HepG2 (cell line): ENCODE data around the gene IL17A. TPM values are rescaled to one million over a fixed set of nuclear protein-coding genes. Genes with fewer than 3 reads are reported as not detected.

Experiments used
- ATAC-seq: fragments of 200-7000 bp; cut with Tn5 transposase; 3 replicates; pipeline ENCODE4 v1.9.1; 2020; ENCODE audit warnings: mild to moderate bottlenecking, moderate library complexity
- BruUV-seq: library from RNA; stranded (reverse); fragments of 400-500 nt; replicated peaks from 2 replicates; lab custom pipeline; 2021; lab: Mats Ljungman, UMichigan
- CTCF ChIA-PET: fragments of 300-600 bp; formaldehyde crosslinking; extraction: SDS; loops from one replicate; lab custom pipeline; 2021; ENCODE audit warnings: low total read pairs, inconsistent platforms, low intra/inter-chr PET ratio; lab: Yijun Ruan, JAX
- POLR2A ChIA-PET: fragments of 350-600 bp; sonication (Branson Sonifier 250); formaldehyde crosslinking; loops from one replicate; lab custom pipeline; 2020; ENCODE audit warnings: antibody characterized with exemption, inconsistent platforms; lab: Yijun Ruan, JAX
- DNase-seq: peaks from one replicate; pipeline ENCODE4 v3.0.0-alpha.2; 2015; ENCODE audit warnings: low spot score
- FAIRE-seq: peaks from 3 replicates; lab custom pipeline; 2011; peaks lifted over from hg19 to GRCh38; lab: Jason Lieb, UNC
- H2AFZ ChIP-seq: one replicate; pipeline ENCODE4 v1.6.1; 2011; ENCODE audit warnings: low read length, inconsistent platforms
- H3K27ac ChIP-seq: fragments of 300-600 bp; 3 replicates; pipeline ENCODE4 v1.8.0; 2011; ENCODE audit warnings: mixed run types, mild to moderate bottlenecking, mixed read lengths, low read length, inconsistent platforms; ENCODE audit not compliant: insufficient read depth; ENCODE audit errors: extremely low read length
- H3K27me3 ChIP-seq, 2 experiments: fragments of 200-600 bp in 1 of 2; 2 replicates in 1 of 2; 3 replicates in 1 of 2; pipeline versions ENCODE4 v1.6.0 to v1.8.0; 2011; ENCODE audit warnings: low read length in 2 of 2, mild to moderate bottlenecking in 2 of 2, moderate library complexity in 2 of 2, inconsistent platforms in 1 of 2; ENCODE audit not compliant: insufficient read depth in 2 of 2, control insufficient read depth in 1 of 2
- H3K36me3 ChIP-seq, 2 experiments: fragments of 200-600 bp in 1 of 2; replicated peaks in 1 of 2; 2 replicates in 1 of 2; 3 replicates in 1 of 2; pipeline versions ENCODE4 v1.5.1 to v1.8.0; 2011; ENCODE audit warnings: low read length in 2 of 2, inconsistent platforms in 1 of 2; ENCODE audit not compliant: insufficient read depth in 2 of 2, control insufficient read depth in 1 of 2
- H3K4me1 ChIP-seq: 2 replicates; pipeline ENCODE4 v1.5.1; 2012; ENCODE audit warnings: low read length, inconsistent platforms; ENCODE audit not compliant: insufficient read depth
- H3K4me2 ChIP-seq: 2 replicates; pipeline ENCODE4 v1.6.0; 2011; ENCODE audit warnings: low read depth, low read length, inconsistent platforms
- H3K4me3 ChIP-seq, 3 experiments: fragments of 200-600 bp in 1 of 3; sonication (generic), shearing (Covaris generic) in 1 of 3; replicated peaks in 1 of 3; 2 replicates each; pipeline ENCODE4 v1.5.1; 2011 to 2016; ENCODE audit warnings: low read length in 3 of 3, inconsistent platforms in 2 of 3, low read depth in 2 of 3, mild to moderate bottlenecking in 2 of 3, control low read depth in 1 of 3, mixed read lengths in 1 of 3; ENCODE audit not compliant: insufficient read depth in 1 of 3
- H3K79me2 ChIP-seq: one replicate; pipeline ENCODE4 v1.6.1; 2011; ENCODE audit warnings: low read length, inconsistent platforms; ENCODE audit not compliant: insufficient read depth
- H3K9ac ChIP-seq: 2 replicates; pipeline ENCODE4 v1.6.0; 2011; ENCODE audit warnings: mild to moderate bottlenecking, low read depth, low read length, inconsistent platforms; ENCODE audit not compliant: insufficient read depth
- H3K9me3 ChIP-seq: 2 replicates; pipeline ENCODE4 v1.5.1; 2012; ENCODE audit warnings: mild to moderate bottlenecking, low read length
- H4K20me1 ChIP-seq: 2 replicates; pipeline ENCODE4 v1.6.0; 2011; ENCODE audit warnings: inconsistent platforms, mild to moderate bottlenecking, low read length, moderate library complexity; ENCODE audit not compliant: insufficient read depth
- ATF4 ChIP-seq, 2 experiments: fragments of 450-650 bp in 1 of 2; sonication (generic) in 1 of 2; formaldehyde crosslinking; IDR thresholded peaks; 2 replicates each; pipeline versions ENCODE4 v1.5.0 to v1.8.0; 2020 to 2022; ENCODE audit warnings: mild to moderate bottlenecking in 1 of 2, missing genetic modification reagents in 1 of 2
- HNRNPL ChIP-seq: fragments of 200-400 bp; formaldehyde crosslinking; IDR thresholded peaks from 2 replicates; pipeline ENCODE4 v1.6.1; 2017; ENCODE audit warnings: mild to moderate bottlenecking, low read depth, low read length
- MEF2D ChIP-seq: sonication (generic); formaldehyde crosslinking; IDR thresholded peaks from 2 replicates; pipeline ENCODE4 v1.5.1; 2020; ENCODE audit warnings: mild to moderate bottlenecking, missing genetic modification reagents
- NFE2L2 ChIP-seq: fragments of 150-350 bp; IDR thresholded peaks from 2 replicates; pipeline ENCODE4 v1.6.1; 2014; ENCODE audit warnings: low read length
- NRL ChIP-seq: sonication (generic); formaldehyde crosslinking; IDR thresholded peaks from 2 replicates; pipeline ENCODE4 v1.5.0; 2020; ENCODE audit warnings: missing genetic modification reagents, mild to moderate bottlenecking, moderate library complexity, borderline replicate concordance
- PATZ1 ChIP-seq: sonication (generic); formaldehyde crosslinking; IDR thresholded peaks from 2 replicates; pipeline ENCODE4 v1.4.0; 2020; ENCODE audit warnings: missing genetic modification reagents
- SIX1 ChIP-seq: sonication (generic); formaldehyde crosslinking; IDR thresholded peaks from 2 replicates; pipeline ENCODE4 v1.4.0; 2020; ENCODE audit warnings: missing genetic modification reagents, borderline replicate concordance
- SSRP1 ChIP-seq: IDR thresholded peaks from 2 replicates; pipeline ENCODE4 v1.6.1; 2016; ENCODE audit warnings: control low read depth
- ZNF75D ChIP-seq: sonication (generic); formaldehyde crosslinking; IDR thresholded peaks from 2 replicates; pipeline ENCODE4 v1.8.1; 2023; ENCODE audit warnings: missing genetic modification reagents, mild to moderate bottlenecking, borderline replicate concordance
- WGBS: methylation state at CpG from one replicate; pipeline ENCODE4 v1.1.6; 2017; ENCODE audit warnings: low lambda C conversion rate; 5-methylcytosine and 5-hydroxymethylcytosine counted together
- in situ Hi-C: cut with HindIII; loops from 2 replicates; pipeline ENCODE4 v1.10.0; 2017; ENCODE audit warnings: low pct_unique_long_range_greater_than_20kb; ENCODE audit not compliant: extremely low pct_ligation_motif_present
- intact Hi-C: fragments of 100-400 bp; cut with micrococcal nuclease; formaldehyde crosslinking; loops from one replicate; pipeline ENCODE4 v1.10.0; 2022; ENCODE audit not compliant: unreplicated experiment
- polyA plus RNA-seq, 8 experiments: library from polyadenylated mRNA; depleted of rRNA in 3 of 8; stranded (reverse) in 7 of 8; unstranded in 1 of 8; fragments of >200 nt; fragmentation: Illumina TruSeq in 4 of 8; extraction: Trizol in 4 of 8; gene quantifications; 2 replicates each; pipeline versions ENCODE4 v1.2.1 to v1.2.3, GENCODE V29; 2011 to 2016; ENCODE audit warnings: low read depth in 4 of 8, missing spikeins in 1 of 8, mixed read lengths in 1 of 8; ENCODE audit not compliant: insufficient read depth in 1 of 8
- total RNA-seq, 5 experiments: library from RNA; depleted of rRNA; stranded (reverse); fragments of >200 nt; fragmentation: Illumina TruSeq; extraction: Trizol; gene quantifications; 2 replicates each; pipeline ENCODE4 v1.2.3, GENCODE V29; 2016; ENCODE audit warnings: low read depth in 1 of 5
- TF ChIP-seq, protein P1 (sequence below): sonication (generic); formaldehyde crosslinking; IDR thresholded peaks from 2 replicates; pipeline ENCODE4 v1.4.0; 2020; ENCODE audit warnings: mild to moderate bottlenecking, missing genetic modification reagents
- TF ChIP-seq, protein P2 (sequence below): sonication (generic); formaldehyde crosslinking; IDR thresholded peaks from 2 replicates; pipeline ENCODE4 v1.9.0; 2021; ENCODE audit warnings: missing genetic modification reagents, borderline replicate concordance
- TF ChIP-seq, protein P3 (sequence below): sonication (generic); formaldehyde crosslinking; IDR thresholded peaks from 2 replicates; pipeline ENCODE4 v1.5.0; 2020; ENCODE audit warnings: missing genetic modification reagents, mild to moderate bottlenecking, borderline replicate concordance

IL17A gene
- total and polyA plus RNA-seq, 2 of the 13 experiments (the other 11 are each of a cell fraction or from before 2014, with no cell fraction given) = not detected

- TF ChIP-seq, protein P1, sequence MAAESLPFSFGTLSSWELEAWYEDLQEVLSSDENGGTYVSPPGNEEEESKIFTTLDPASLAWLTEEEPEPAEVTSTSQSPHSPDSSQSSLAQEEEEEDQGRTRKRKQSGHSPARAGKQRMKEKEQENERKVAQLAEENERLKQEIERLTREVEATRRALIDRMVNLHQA (CRISPR knock-in tag) = no peak
- TF ChIP-seq SIX1 (CRISPR knock-in tag) (no peak), NRL (CRISPR knock-in tag) (no peak)
Observed at GRCh38 chr6:52160472-52161104, 25.6 kb upstream of the IL17A start (continued).

- peaks cover 13% of the 10 kb centered on the region for H3K4me1 ChIP-seq
- no peak overlapping the region for H3K27ac ChIP-seq
- H3K9ac ChIP-seq = no peak overlapping the region
- FAIRE-seq (no peak), DNase-seq (no peak), ATAC-seq (no peak)
- peaks cover 6% of the 10 kb centered on the region; the same call in 1 of the 2 replicates for H3K9me3 ChIP-seq
- H3K79me2 ChIP-seq = no peaks in the 10 kb centered on the region
- no peak overlapping the region for H3K4me2 ChIP-seq
- POLR2A ChIA-PET = no interaction called here
- H3K36me3 ChIP-seq = no peaks in the 10 kb centered on the region
- H3K27me3 ChIP-seq = no peaks in the 10 kb centered on the region
- BruUV-seq = no TSS peak
- CTCF ChIA-PET = interaction anchor here (2.4 to 3.5 kb wide), 2 partner anchors 72 to 101 kb away, joined by 17 to 52 read pairs; no protein-coding TSS in a partner anchor
- intact Hi-C loops = loop anchor here (2.0 kb wide), 2 partner anchors 239 to 501 kb away; no protein-coding TSS in a partner anchor
- WGBS = 2% methylated on average over 3 of the region's 3 CpGs
- H2AFZ ChIP-seq = no peak overlapping the region
- in situ Hi-C loops = loop anchor here (5.0 to 25.0 kb wide), 4 partner anchors 73 to 500 kb away; partner anchors contain the start of gene TMEM14A
- no peak overlapping the region for H3K4me3 ChIP-seq
- TF ChIP-seq MEF2D (CRISPR knock-in tag) (no peak), NFE2L2 (no peak), ZNF75D (no peak), HNRNPL (no peak), ATF4 (CRISPR knock-in tag; IDR thresholded peaks at IDR 0.05) (no peak), SSRP1 (CRISPR knock-in tag) (no peak), PATZ1 (CRISPR knock-in tag) (no peak)
- TF ChIP-seq, protein P2, sequence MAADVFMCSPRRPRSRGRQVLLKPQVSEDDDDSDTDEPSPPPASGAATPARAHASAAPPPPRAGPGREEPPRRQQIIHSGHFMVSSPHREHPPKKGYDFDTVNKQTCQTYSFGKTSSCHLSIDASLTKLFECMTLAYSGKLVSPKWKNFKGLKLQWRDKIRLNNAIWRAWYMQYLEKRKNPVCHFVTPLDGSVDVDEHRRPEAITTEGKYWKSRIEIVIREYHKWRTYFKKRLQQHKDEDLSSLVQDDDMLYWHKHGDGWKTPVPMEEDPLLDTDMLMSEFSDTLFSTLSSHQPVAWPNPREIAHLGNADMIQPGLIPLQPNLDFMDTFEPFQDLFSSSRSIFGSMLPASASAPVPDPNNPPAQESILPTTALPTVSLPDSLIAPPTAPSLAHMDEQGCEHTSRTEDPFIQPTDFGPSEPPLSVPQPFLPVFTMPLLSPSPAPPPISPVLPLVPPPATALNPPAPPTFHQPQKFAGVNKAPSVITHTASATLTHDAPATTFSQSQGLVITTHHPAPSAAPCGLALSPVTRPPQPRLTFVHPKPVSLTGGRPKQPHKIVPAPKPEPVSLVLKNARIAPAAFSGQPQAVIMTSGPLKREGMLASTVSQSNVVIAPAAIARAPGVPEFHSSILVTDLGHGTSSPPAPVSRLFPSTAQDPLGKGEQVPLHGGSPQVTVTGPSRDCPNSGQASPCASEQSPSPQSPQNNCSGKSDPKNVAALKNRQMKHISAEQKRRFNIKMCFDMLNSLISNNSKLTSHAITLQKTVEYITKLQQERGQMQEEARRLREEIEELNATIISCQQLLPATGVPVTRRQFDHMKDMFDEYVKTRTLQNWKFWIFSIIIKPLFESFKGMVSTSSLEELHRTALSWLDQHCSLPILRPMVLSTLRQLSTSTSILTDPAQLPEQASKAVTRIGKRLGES (CRISPR knock-in tag) = no peak
- TF ChIP-seq, protein P3, sequence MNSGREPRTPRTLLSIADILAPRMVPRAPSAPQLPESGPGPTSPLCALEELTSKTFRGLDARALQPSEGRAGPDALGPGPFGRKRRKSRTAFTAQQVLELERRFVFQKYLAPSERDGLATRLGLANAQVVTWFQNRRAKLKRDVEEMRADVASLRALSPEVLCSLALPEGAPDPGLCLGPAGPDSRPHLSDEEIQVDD = no peak
- no peaks in the 10 kb centered on the region for H4K20me1 ChIP-seq
Observed at GRCh38 chr6:52161689-52162438, 24.3 kb upstream of the IL17A start.
